GM15510 (cell line): ENCODE data around the gene FGFRL1.

Experiments
- POLR2A ChIP-seq: IDR thresholded peaks from 3 replicates; pipeline ENCODE4 v1.6.1; 2011; ENCODE audit warnings: borderline replicate concordance; ENCODE audit not compliant: insufficient read length; ENCODE audit errors: extremely low read depth

Gene FGFRL1

GRCh38 chr4:1061056-1061700 lies 49.8 kb downstream of the FGFRL1 start:
- no peak for TF ChIP-seq POLR2A

DNA sequence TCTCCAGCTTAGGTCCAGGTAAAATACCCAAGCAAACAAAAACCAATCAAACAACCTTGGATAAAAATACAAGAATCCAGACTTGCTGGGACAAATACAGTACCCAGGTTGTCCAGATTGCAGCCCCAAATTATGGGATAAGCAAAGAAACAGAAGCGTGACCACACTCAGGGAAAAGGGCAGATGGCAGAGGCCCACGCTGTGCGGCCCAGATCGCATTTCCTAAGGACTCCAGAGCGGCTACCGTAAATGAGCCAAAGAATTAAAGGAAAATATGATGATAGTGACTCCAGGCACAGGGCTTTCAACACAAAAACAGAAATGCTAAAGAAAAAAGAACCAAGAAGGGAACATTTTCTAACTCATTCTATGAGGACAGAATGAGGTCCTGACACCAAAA lies 50.3 kb downstream of the FGFRL1 start:
- TF ChIP-seq POLR2A, result no peak

DNA sequence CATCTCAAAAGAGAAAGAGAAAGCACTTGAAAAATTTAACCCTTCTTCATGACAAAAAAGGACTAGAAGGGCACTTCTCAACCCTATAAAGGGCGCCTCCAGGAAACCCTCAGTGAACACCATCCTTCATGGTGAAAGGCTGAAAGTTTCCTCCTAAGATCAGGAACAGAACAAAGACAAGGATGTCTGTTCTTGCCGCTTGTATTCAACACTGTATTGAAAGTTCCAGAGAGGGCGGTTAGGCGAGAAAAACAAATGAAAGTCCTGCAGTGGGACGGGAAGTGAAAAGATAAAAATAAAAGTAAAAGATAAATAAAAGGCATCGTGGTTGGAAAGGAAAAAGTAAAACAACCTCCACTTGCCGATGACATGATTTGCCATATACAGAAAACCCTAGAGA lies 51.0 kb downstream of the FGFRL1 start:
- no peak for TF ChIP-seq POLR2A

DNA sequence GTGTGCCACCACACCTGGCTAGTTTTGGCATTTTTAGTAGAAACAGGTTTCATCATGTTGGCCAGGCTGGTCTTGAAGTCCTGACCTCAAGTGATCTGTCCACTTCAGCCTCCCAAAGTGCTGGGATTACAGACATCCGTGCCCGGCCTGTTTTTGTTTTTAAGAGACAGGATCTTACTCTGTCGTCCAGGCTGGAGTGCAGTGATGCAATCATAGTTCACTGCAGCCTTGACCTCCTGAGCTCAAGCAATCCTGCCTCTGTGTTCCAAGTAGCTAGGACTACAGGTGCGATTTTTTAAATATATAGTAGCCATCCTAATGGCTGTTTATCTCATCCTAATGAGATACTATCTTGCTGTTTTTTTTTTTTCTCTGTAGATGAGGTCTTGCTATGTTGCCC lies 54.3 kb downstream of the FGFRL1 start:
- TF ChIP-seq POLR2A, result no peak

- TF ChIP-seq POLR2A, result no peak
These were observed 58.0 kb downstream of the FGFRL1 start for GRCh38 chr4:1069394-1069793.

GRCh38 chr4:1072830-1073446 lies 61.5 kb downstream of the FGFRL1 start:
- TF ChIP-seq POLR2A, result no peak

- TF ChIP-seq POLR2A, result no peak
These were observed 62.7 kb downstream of the FGFRL1 start for GRCh38 chr4:1074077-1074476.

DNA sequence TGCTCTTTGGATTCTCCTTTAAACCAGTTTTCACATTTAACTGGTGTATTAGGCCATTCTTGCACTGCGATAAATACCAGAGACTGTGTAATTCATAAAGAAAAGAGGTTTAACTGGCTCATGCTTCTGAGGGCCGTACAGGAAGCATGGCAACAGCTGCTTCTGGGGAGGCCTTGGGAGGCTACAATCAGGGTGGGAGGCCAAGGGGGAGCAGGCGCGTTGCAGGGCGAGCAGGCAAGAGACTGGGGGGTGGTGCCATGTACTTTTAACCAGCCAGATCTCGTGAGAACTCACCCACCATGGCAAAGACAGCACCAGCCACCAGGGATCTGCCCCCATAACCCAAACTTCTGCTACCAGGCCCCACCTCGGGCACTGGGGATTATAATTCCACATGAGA lies 63.8 kb downstream of the FGFRL1 start:
- TF ChIP-seq POLR2A, result no peak

DNA sequence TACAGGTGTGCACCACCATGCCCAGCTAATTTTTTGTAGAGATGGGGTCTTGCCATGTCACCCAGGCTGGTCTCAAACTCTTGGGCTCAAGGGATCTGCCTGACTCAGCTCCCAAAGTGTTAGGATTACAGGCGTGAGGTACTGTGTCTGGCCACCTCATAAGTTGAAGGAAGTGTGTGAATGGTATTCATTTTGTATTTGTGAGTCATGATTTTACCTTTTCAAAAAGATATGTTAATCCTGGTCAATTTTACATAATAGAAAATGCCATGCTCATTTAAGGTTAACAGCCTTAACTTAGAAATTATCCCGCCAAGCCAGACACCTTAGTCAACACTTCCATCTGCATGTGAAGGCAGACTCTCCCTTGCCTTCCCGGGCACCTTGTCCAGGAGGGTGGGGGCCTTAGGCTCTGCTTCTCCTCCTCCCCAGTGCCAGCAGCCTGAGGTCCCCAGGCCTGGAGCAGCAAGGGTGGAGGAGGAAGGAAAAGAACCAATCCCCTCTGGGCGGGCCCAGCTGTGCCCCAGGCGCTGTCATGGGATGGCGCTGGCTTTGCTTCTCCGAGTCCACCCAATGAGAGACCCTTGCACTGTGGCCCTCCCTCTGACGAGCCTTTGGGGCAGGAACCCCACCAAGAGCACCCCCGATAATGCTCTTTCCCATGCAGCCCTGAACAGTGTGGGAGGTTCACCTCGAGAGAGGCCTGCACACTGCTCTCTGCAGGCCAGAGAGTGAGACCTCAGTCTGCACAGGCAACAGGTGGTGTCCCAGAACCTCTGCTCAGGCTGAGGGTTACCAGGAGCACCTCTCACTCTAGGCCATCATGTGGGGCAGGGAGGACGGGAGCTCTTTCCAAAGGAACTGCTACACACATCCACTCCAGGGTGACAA lies 64.6 kb downstream of the FGFRL1 start:
- TF ChIP-seq POLR2A, result no peak
